Measurements from ENCODE around the gene SH2D1A. TPM values are rescaled to one million over a fixed set of nuclear protein-coding genes. Genes with fewer than 3 reads are reported as not detected.

Gene SH2D1A
- total and polyA plus RNA-seq, 4 donors = 0.27 to 2.1 (median 0.65) TPM

- H3K27ac ChIP-seq (ENCODE audit: low read depth in 1 of 2, low read length in 2 of 2) = no peak overlapping the region
- H3K9ac ChIP-seq (ENCODE audit: low read depth in 1 of 2, low read length in 2 of 2) = no peak overlapping the region
- H3K36me3 ChIP-seq (ENCODE audit: control insufficient read depth in 4 of 4, insufficient read depth in 3 of 4, low read depth in 1 of 4, low read length in 3 of 4) = no peaks in the 10 kb centered on the region
- no peak overlapping the region for H3K4me3 ChIP-seq (ENCODE audit: low read depth in 1 of 3, low read length in 3 of 3)
- TF ChIP-seq ZBTB33 (IDR thresholded peaks at IDR 0.05) (no peak), FOXA2 (IDR thresholded peaks at IDR 0.05) (no peak), RAD21 (IDR thresholded peaks at IDR 0.05) (no peak), REST (IDR thresholded peaks at IDR 0.05) (no peak)
- 78% methylated on average over 4 of the region's 4 CpGs for WGBS
- no peaks in the 10 kb centered on the region for H3K27me3 ChIP-seq (ENCODE audit: control insufficient read depth in 4 of 4, insufficient read depth in 4 of 4, low read length in 3 of 4)
- H3K4me1 ChIP-seq (ENCODE audit: control insufficient read depth in 4 of 4, insufficient read depth in 4 of 4, low read length in 3 of 4) = no peaks in the 10 kb centered on the region
- H3K9me3 ChIP-seq (ENCODE audit: control insufficient read depth in 4 of 4, low read length in 3 of 4) = no peaks in the 10 kb centered on the region
- no peak for DNase-seq (ENCODE audit: low spot score)
These were observed 32.3 kb downstream of the SH2D1A start for GRCh38 chrX:124378643-124379042.

- TF ChIP-seq ZBTB33 (IDR thresholded peaks at IDR 0.05) (no peak), FOXA1 (IDR thresholded peaks at IDR 0.05) (no peak), FOXA2 (IDR thresholded peaks at IDR 0.05) (no peak), GABPA (IDR thresholded peaks at IDR 0.05 in 1 of 2, conservative IDR thresholded peaks at IDR 0.05 in 1 of 2) (no peak), HNF4G (IDR thresholded peaks at IDR 0.05) (no peak), HNF4A (conservative IDR thresholded peaks at IDR 0.05) (no peak), EGR1 (IDR thresholded peaks at IDR 0.05; ENCODE audit: low read depth in 2 of 2) (no peak), TAF1 (conservative IDR thresholded peaks at IDR 0.05) (no peak), ATF3 (IDR thresholded peaks at IDR 0.05) (no peak), RXRA (IDR thresholded peaks at IDR 0.05) (no peak), YY1 (IDR thresholded peaks at IDR 0.05) (no peak), NR2F2 (IDR thresholded peaks at IDR 0.05) (no peak), SP1 (IDR thresholded peaks at IDR 0.05) (no peak), RAD21 (IDR thresholded peaks at IDR 0.05) (no peak), MAX (IDR thresholded peaks at IDR 0.05) (no peak)
- DNase-seq (ENCODE audit: low spot score) = no peak
- Histone ChIP-seq H3K4me3 (ENCODE audit: low read depth in 1 of 3, low read length in 3 of 3) (no peak overlapping the region), H3K27me3 (ENCODE audit: control insufficient read depth in 4 of 4, insufficient read depth in 4 of 4, low read length in 3 of 4) (no peaks in the 10 kb centered on the region), H3K36me3 (ENCODE audit: control insufficient read depth in 4 of 4, insufficient read depth in 3 of 4, low read depth in 1 of 4, low read length in 3 of 4) (no peaks in the 10 kb centered on the region), H3K27ac (ENCODE audit: low read depth in 1 of 2, low read length in 2 of 2) (no peak overlapping the region), H3K4me1 (ENCODE audit: control insufficient read depth in 4 of 4, insufficient read depth in 4 of 4, low read length in 3 of 4) (no peaks in the 10 kb centered on the region), H3K9me3 (ENCODE audit: control insufficient read depth in 4 of 4, low read length in 3 of 4) (no peaks in the 10 kb centered on the region), H3K9ac (ENCODE audit: low read depth in 1 of 2, low read length in 2 of 2) (no peak overlapping the region)
- WGBS = 84% methylated on average over 4 of the region's 4 CpGs
These were observed 37.0 kb downstream of the SH2D1A start for GRCh38 chrX:124383354-124383753.
